Upper lobe of left lung (tissue), 4 donors: ENCODE data around the gene MYBBP1A.

ENCODE experiments used
- CTCF ChIP-seq, 6 experiments: fragments of 450-650 bp in 4 of 6; fragments of 200-600 bp in 2 of 6; sonication (generic) in 2 of 6; IDR thresholded peaks; one replicate each; pipeline ENCODE4 v1.5.1; 2016 to 2019; ENCODE audit warnings: antibody characterized with exemption in 6 of 6
- POLR2A ChIP-seq, 4 donors: fragments of 450-650 bp; IDR thresholded peaks; one replicate each; pipeline ENCODE4 v1.5.1; 2016 to 2017; ENCODE audit warnings: antibody characterized with exemption in 4 of 4, mild to moderate bottlenecking in 2 of 4

DNA sequence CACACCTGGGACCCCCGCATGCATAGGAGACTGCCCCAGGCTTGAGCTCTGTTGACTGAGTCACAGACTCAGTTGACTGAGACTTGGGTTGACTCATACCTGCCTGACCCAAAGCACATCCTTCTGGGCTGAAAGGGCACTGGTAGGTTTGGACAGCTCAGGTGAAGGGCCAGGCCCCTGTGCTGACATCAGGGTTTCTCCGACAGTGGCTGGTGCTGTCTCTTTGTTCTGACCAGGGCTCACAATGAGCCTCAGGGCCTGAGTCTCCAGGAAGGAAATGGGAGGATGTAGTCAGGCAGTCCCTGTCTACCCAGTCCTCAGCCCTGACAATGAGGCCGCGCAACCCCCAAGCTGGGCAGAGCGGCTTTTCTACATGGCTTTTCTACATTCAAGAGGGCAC lies 50.0 kb downstream of the MYBBP1A start:
- TF ChIP-seq POLR2A (IDR thresholded peaks at IDR 0.05) (peak in 1 of 4 donors; percentile 6), CTCF (IDR thresholded peaks at IDR 0.05) (no peak)
